Measurements from ENCODE around the gene MRPL4.

DNA sequence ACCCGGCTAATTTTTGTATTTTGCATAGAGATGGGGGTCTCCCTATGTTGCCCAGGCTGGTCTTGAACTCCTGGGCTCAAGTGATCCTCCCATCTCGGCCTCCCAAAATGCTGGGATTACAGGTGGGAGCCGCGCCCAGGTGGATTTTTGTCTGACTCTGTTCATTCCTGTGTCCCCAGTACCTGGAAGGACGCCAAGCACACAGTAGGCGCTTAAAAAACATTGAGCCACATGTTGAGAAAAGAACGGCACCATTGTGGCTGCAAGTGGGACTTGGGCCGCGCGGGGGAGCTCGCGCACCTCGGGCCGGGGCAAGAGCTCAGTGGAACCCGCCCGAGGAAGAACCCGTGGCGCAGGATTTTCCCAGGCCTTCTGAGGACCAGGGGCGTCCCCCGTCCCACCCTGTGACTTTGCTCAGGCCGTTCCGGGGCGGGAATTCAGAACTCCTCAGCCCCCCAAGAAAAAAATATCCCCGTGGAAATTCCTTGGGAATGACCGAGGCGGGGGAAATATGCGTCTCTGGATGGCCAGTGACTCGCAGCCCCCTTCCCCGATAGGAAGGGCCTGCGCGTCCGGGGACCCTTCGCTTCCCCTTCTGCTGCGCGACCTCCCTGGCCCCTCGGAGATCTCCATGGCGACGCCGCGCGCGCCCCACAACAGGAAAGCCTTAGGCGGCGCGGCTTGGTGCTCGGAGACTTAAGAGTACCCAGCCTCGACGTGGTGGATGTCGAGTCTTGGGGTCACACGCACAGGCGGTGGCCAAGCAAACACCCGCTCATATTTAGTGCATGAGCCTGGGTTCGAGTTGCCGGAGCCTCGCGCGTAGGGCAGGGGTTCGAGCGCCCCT is 17.5 kb downstream of the MRPL4 start:
- no peak for TF ChIP-seq POLR2AphosphoS5 (IDR thresholded peaks at IDR 0.05; ENCODE audit: borderline replicate concordance, low read depth, low read length)
- TF ChIP-seq FOXP2 (optimal IDR thresholded peaks at IDR 0.05; ENCODE audit: control extremely low read depth, extremely low read length, insufficient read depth) = peak; percentile 16
